OCI-LY3 (cell line): ENCODE data around the gene CMTR1.

Experiments used
- H2AFZ ChIP-seq: fragments of 200-600, 300-600 bp; shearing (Covaris generic); 2 replicates; pipeline ENCODE4 v1.6.0; 2014; ENCODE audit warnings: antibody characterized with exemption, low read depth, low read length
- H3K27ac ChIP-seq: fragments of 200-600, 300-600 bp; sonication (generic); 2 replicates; pipeline ENCODE4 v1.5.1; 2014; ENCODE audit warnings: mild to moderate bottlenecking, low read length, moderate library complexity, mixed read lengths
- H3K27me3 ChIP-seq: fragments of 200-600, 300-600 bp; sonication (generic); 2 replicates; pipeline ENCODE4 v1.6.1; 2014; ENCODE audit warnings: low read depth, low read length, mixed read lengths
- H3K36me3 ChIP-seq: fragments of 200-600, 300-600 bp; sonication (generic); replicated peaks from 2 replicates; pipeline ENCODE3; 2014; ENCODE audit warnings: low read depth, low read length, mixed read lengths
- H3K4me1 ChIP-seq: fragments of 300-600, 200-600 bp; sonication (generic); 2 replicates; pipeline ENCODE4 v1.6.1; 2014; ENCODE audit warnings: low read length, mixed read lengths
- H3K4me2 ChIP-seq: fragments of 200-600, 300-600 bp; sonication (generic); 2 replicates; pipeline ENCODE4 v1.6.1; 2014; ENCODE audit warnings: low read length, mixed read lengths
- H3K4me3 ChIP-seq: fragments of 300-600, 200-600 bp; sonication (generic); 2 replicates; pipeline ENCODE4 v1.5.1; 2014; ENCODE audit warnings: antibody characterized with exemption, mild to moderate bottlenecking, low read length, moderate library complexity
- H3K79me2 ChIP-seq: fragments of 300-600, 200-600 bp; shearing (Covaris generic); 2 replicates; pipeline ENCODE4 v1.6.1; 2014; ENCODE audit warnings: mild to moderate bottlenecking, low read length, mixed read lengths
- H3K9ac ChIP-seq: fragments of 300-600, 200-600 bp; shearing (Covaris generic); 2 replicates; pipeline ENCODE4 v1.6.0; 2014; ENCODE audit warnings: mild to moderate bottlenecking, low read length, moderate library complexity
- H3K9me3 ChIP-seq: fragments of 200-600, 300-600 bp; shearing (Covaris generic); 2 replicates; pipeline ENCODE4 v1.6.1; 2014; ENCODE audit warnings: low read length, mixed read lengths; ENCODE audit not compliant: insufficient read depth
- H4K20me1 ChIP-seq: fragments of 200-600, 300-600 bp; sonication (generic); 2 replicates; pipeline ENCODE4 v1.6.1; 2016; ENCODE audit warnings: low read length, mixed read lengths; ENCODE audit not compliant: insufficient read depth
- CTCF ChIP-seq: fragments of 200-600, 300-600 bp; sonication (generic); IDR thresholded peaks from 2 replicates; pipeline ENCODE4 v1.5.1; 2014; ENCODE audit warnings: antibody characterized with exemption, low read length, low read depth
- EZH2phosphoT487 ChIP-seq: fragments of 200-600 bp; shearing (Covaris generic); IDR thresholded peaks from 2 replicates; pipeline ENCODE4 v1.6.1; 2018; ENCODE audit warnings: antibody characterized with exemption, mixed run types, low read depth

CMTR1 gene

GRCh38 chr6:37493661-37493995 is 60.6 kb downstream of the CMTR1 start:
- no peak overlapping the region for H3K27ac ChIP-seq
- H2AFZ ChIP-seq, result no peak overlapping the region
- peaks cover 3% of the 10 kb centered on the region for H3K36me3 ChIP-seq
- H3K79me2 ChIP-seq, result peaks cover 44% of the 10 kb centered on the region
- H4K20me1 ChIP-seq, result peaks cover 18% of the 10 kb centered on the region; the same call in 1 of the 2 replicates
- H3K9ac ChIP-seq, result no peak overlapping the region
- TF ChIP-seq EZH2phosphoT487, result no peak
- no peak for TF ChIP-seq CTCF
- peaks cover under 1% of the 10 kb centered on the region for H3K4me1 ChIP-seq
- H3K27me3 ChIP-seq, result no peaks in the 10 kb centered on the region
- H3K4me3 ChIP-seq, result no peak overlapping the region
- H3K9me3 ChIP-seq, result no peaks in the 10 kb centered on the region
- H3K4me2 ChIP-seq, result no peak overlapping the region

- Histone ChIP-seq H3K9me3 (no peaks in the 10 kb centered on the region), H3K36me3 (peaks cover 3% of the 10 kb centered on the region), H3K27me3 (no peaks in the 10 kb centered on the region), H3K4me1 (peaks cover 9% of the 10 kb centered on the region), H3K4me3 (no peak overlapping the region), H2AFZ (no peak overlapping the region), H3K9ac (no peak overlapping the region), H3K79me2 (peaks cover 51% of the 10 kb centered on the region), H4K20me1 (peaks cover 15% of the 10 kb centered on the region; the same call in 1 of the 2 replicates), H3K4me2 (no peak overlapping the region), H3K27ac (no peak overlapping the region)
- TF ChIP-seq CTCF (no peak), EZH2phosphoT487 (no peak)
These were observed 62.4 kb downstream of the CMTR1 start for GRCh38 chr6:37495244-37495934.

DNA sequence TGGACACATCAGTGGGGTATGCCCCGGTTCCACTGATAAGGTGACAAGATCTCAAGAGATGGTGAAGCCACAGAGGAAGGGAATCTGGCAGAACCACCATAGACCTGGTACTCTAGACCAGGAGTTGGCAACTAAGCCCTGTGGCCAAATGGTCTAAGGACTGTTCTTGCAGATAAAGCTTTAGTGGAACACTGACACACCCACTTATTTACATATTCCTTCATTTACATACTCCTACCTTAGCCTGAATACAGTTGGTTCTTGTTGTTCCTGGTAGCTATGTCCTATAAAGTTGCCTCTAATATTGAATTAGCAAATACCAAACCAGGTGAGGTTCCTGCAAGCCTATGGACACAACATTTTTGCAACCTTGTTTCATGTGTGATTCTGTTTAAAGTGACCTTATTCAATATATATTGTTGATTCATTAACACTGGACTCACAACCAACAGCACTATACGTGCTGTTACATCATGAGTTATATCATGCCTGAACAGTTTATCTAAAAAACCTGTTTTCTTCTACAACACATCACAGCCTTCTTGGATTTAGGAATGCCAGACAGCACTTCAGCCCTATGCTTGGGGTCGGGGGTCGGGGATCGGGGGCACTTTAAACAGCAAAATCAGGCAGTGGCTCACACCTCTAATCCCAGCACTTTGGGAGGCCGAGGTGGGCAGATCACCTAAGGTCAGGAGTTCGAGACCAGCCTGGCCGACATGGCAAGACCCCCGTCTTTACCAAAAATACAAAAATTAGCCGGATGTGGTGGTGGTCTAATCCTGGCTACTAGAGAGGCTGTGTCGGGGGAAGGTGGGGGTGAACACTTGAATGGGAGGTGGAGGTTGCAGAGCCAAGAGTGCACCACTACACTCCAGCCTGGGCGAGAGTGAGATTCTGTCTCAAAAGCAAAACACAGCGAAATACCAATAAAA is 64.2 kb downstream of the CMTR1 start:
- no peak overlapping the region for H3K4me3 ChIP-seq
- TF ChIP-seq CTCF (no peak), EZH2phosphoT487 (no peak)

More for the DNA sequence above, 64.2 kb downstream of the CMTR1 start:
- Histone ChIP-seq H3K27ac (no peak overlapping the region), H3K4me2 (no peak overlapping the region), H3K27me3 (no peaks in the 10 kb centered on the region), H3K9me3 (no peaks in the 10 kb centered on the region), H2AFZ (no peak overlapping the region), H3K36me3 (peaks cover 3% of the 10 kb centered on the region), H3K9ac (no peak overlapping the region), H4K20me1 (0 out of 2 replicates have a peak, but pooled peaks cover 3% of the 10 kb centered on the region), H3K4me1 (peaks cover 11% of the 10 kb centered on the region), H3K79me2 (peaks cover 41% of the 10 kb centered on the region)
